PC-3 (cell line): ENCODE results near the gene C17orf67. TPM values are rescaled to one million over a fixed set of nuclear protein-coding genes. Genes with fewer than 3 reads are reported as not detected.

ENCODE experiments used
- ATAC-seq: fragments of 200-7000 bp; cut with Tn5 transposase; 2 replicates; pipeline ENCODE4 v1.9.1; 2020; ENCODE audit warnings: mild to moderate bottlenecking, moderate library complexity
- BruUV-seq: library from RNA; stranded (reverse); fragments of 400-500 nt; replicated peaks from 2 replicates; lab custom pipeline; 2021; lab: Mats Ljungman, UMichigan
- CTCF ChIA-PET: fragments of 300-600 bp; sonication (Branson Sonifier 250); formaldehyde crosslinking; loops from one replicate; lab custom pipeline; 2022; ENCODE audit warnings: antibody characterized with exemption; lab: Charles Lee
- POLR2A ChIA-PET: fragments of 300-600 bp; sonication (Branson Sonifier 250); formaldehyde crosslinking; loops from one replicate; lab custom pipeline; 2022; ENCODE audit warnings: antibody characterized with exemption; ENCODE audit not compliant: unreplicated experiment; lab: Charles Lee
- DNase-seq: peaks from one replicate; pipeline ENCODE4 v3.0.0-alpha.2; 2015
- H2AFZ ChIP-seq: fragments of 300-600 bp; sonication (generic); 2 replicates; pipeline ENCODE4 v1.6.0; 2016; ENCODE audit warnings: antibody characterized with exemption, low read length
- H3F3A ChIP-seq: fragments of 300-600 bp; sonication (generic); one replicate; pipeline ENCODE4 v1.6.0; 2017; ENCODE audit warnings: antibody characterized with exemption, low read length, control low read depth, mild to moderate bottlenecking; ENCODE audit not compliant: unreplicated experiment
- H3K27ac ChIP-seq: fragments of 300-600 bp; sonication (generic); 2 replicates; pipeline ENCODE4 v1.5.1; 2016; ENCODE audit warnings: mild to moderate bottlenecking, low read length
- H3K27me3 ChIP-seq: fragments of 300-600 bp; sonication (generic); 2 replicates; pipeline ENCODE4 v1.6.1; 2016; ENCODE audit warnings: low read length, mixed read lengths
- H3K36me3 ChIP-seq: fragments of 300-600 bp; sonication (generic); 2 replicates; pipeline ENCODE4 v1.6.1; 2016; ENCODE audit warnings: low read depth, mixed run types, low read length, mixed read lengths
- H3K4me1 ChIP-seq: fragments of 300-600 bp; sonication (generic); 2 replicates; pipeline ENCODE4 v1.5.1; 2016; ENCODE audit warnings: low read length; ENCODE audit not compliant: insufficient read depth
- H3K4me2 ChIP-seq: fragments of 300-600 bp; sonication (generic); 2 replicates; pipeline ENCODE4 v1.6.0; 2016; ENCODE audit warnings: low read length
- H3K4me3 ChIP-seq: fragments of 300-600 bp; sonication (generic); 2 replicates; pipeline ENCODE4 v1.5.1; 2016; ENCODE audit warnings: mild to moderate bottlenecking, low read length, mixed read lengths
- H3K79me2 ChIP-seq: fragments of 300-600 bp; sonication (generic); 2 replicates; pipeline ENCODE4 v1.6.1; 2017; ENCODE audit warnings: low read length, mixed read lengths
- H3K9ac ChIP-seq: fragments of 300-600 bp; sonication (generic); 2 replicates; pipeline ENCODE4 v1.6.0; 2016; ENCODE audit warnings: mild to moderate bottlenecking, low read length
- H3K9me2 ChIP-seq: fragments of 300-600 bp; sonication (generic); replicated peaks from 2 replicates; pipeline ENCODE4 v1.6.1; 2016; ENCODE audit warnings: mixed run types, low read length, mixed read lengths
- H3K9me3 ChIP-seq: fragments of 300-600 bp; sonication (generic); 2 replicates; pipeline ENCODE4 v1.6.1; 2016; ENCODE audit warnings: low read length, mixed read lengths
- H4K20me1 ChIP-seq: fragments of 300-600 bp; sonication (generic); 2 replicates; pipeline ENCODE4 v1.6.1; 2016; ENCODE audit warnings: low read length, mixed read lengths
- CTCF ChIP-seq: fragments of 300-600 bp; sonication (generic); conservative IDR thresholded peaks from 2 replicates; pipeline ENCODE4 v1.5.1; 2017; ENCODE audit warnings: antibody characterized with exemption, low read depth, mild to moderate bottlenecking, low read length
- EZH2 ChIP-seq: fragments of 300-600 bp; sonication (generic); IDR thresholded peaks from one replicate; pipeline ENCODE4 v1.6.1; 2017; ENCODE audit warnings: antibody characterized with exemption, mild to moderate bottlenecking, low read length; ENCODE audit not compliant: unreplicated experiment
- EZH2phosphoT487 ChIP-seq: fragments of 300-600 bp; sonication (generic); IDR thresholded peaks from 2 replicates; pipeline ENCODE4 v1.6.1; 2018; ENCODE audit warnings: mild to moderate bottlenecking, antibody characterized with exemption, low read length, borderline replicate concordance
- intact Hi-C: fragments of 100-400 bp; cut with micrococcal nuclease; formaldehyde crosslinking; loops from 2 replicates; pipeline ENCODE4 v1.9.0; 2023
- total RNA-seq: library from RNA; depleted of rRNA; stranded (reverse); fragments of >200 nt; gene quantifications from 2 replicates; pipeline ENCODE4 v1.2.3, GENCODE V29; 2014

C17orf67 gene
- total RNA-seq, 1 experiment from 2014 or later, result 4.4 TPM

- ChIA-PET POLR2A (interaction anchor here (0.6 kb wide), 1 partner anchor 964 kb away, joined by 3 read pairs; no protein-coding TSS in a partner anchor), CTCF (no interaction called here)
- DNase-seq, result no peak
- Histone ChIP-seq H3K79me2 (no peaks in the 10 kb centered on the region), H3K9me3 (no peaks in the 10 kb centered on the region), H4K20me1 (no peaks in the 10 kb centered on the region), H3K27me3 (no peaks in the 10 kb centered on the region), H3K36me3 (no peaks in the 10 kb centered on the region), H2AFZ (no peak overlapping the region), H3K27ac (no peak overlapping the region), H3K9ac (no peak overlapping the region), H3K4me2 (no peak overlapping the region), H3K4me1 (no peaks in the 10 kb centered on the region), H3K4me3 (no peak overlapping the region), H3F3A (no peaks in the 10 kb centered on the region), H3K9me2 (no peaks in the 10 kb centered on the region)
- no peak for ATAC-seq
- intact Hi-C loops, result no loop called here
- TF ChIP-seq CTCF (no peak), EZH2 (no peak), EZH2phosphoT487 (no peak)
- no TSS peak for BruUV-seq
Measured at GRCh38 chr17:56823848-56824247, 9.9 kb downstream of the C17orf67 start.

DNA sequence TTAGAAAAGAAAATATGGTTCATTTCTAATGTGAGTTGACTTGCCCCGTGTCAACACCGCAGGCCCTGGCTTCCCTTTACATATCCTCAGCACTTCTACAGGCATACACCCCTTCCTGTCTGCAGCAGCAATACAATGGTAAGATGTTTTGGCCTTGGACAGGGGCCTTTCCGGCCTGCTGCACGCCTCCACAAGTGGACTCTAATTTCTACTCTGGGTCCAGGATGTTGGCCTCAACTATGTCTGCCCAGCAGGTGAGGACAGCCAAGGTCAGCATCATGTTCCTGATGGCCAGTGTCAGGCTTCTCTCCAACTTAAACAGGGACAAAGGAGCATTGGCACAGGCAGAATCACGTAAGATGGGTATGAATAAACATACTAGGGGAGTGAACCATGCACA lies 11.0 kb downstream of the C17orf67 start:
- H3K4me2 ChIP-seq, result no peak overlapping the region
- H3K36me3 ChIP-seq, result no peaks in the 10 kb centered on the region
- POLR2A ChIA-PET, result no interaction called here
- H3K4me3 ChIP-seq, result no peak overlapping the region
- TF ChIP-seq CTCF (no peak), EZH2 (no peak), EZH2phosphoT487 (no peak)
- no peak overlapping the region for H2AFZ ChIP-seq
- no peak for DNase-seq
- no peak overlapping the region for H3K27ac ChIP-seq
- H3F3A ChIP-seq, result no peaks in the 10 kb centered on the region
- no peaks in the 10 kb centered on the region for H3K9me3 ChIP-seq
- CTCF ChIA-PET, result no interaction called here
- no TSS peak for BruUV-seq
- H3K9ac ChIP-seq, result no peak overlapping the region
- H3K27me3 ChIP-seq, result no peaks in the 10 kb centered on the region
- ATAC-seq, result no peak
- H3K79me2 ChIP-seq, result no peaks in the 10 kb centered on the region
- intact Hi-C loops, result no loop called here
- no peaks in the 10 kb centered on the region for H4K20me1 ChIP-seq
- H3K4me1 ChIP-seq, result no peaks in the 10 kb centered on the region
- H3K9me2 ChIP-seq, result no peaks in the 10 kb centered on the region

- DNase-seq, result no peak
- no peak overlapping the region for H3K9ac ChIP-seq
- H3K36me3 ChIP-seq, result no peaks in the 10 kb centered on the region
- ATAC-seq, result no peak
- H3K4me1 ChIP-seq, result no peaks in the 10 kb centered on the region
- no TSS peak for BruUV-seq
- H3F3A ChIP-seq, result no peaks in the 10 kb centered on the region
- intact Hi-C loops, result no loop called here
- no peak overlapping the region for H3K27ac ChIP-seq
- H3K4me2 ChIP-seq, result no peak overlapping the region
- H2AFZ ChIP-seq, result no peak overlapping the region
- no peaks in the 10 kb centered on the region for H3K9me3 ChIP-seq
- H3K79me2 ChIP-seq, result no peaks in the 10 kb centered on the region
- no peak for TF ChIP-seq EZH2phosphoT487
- no peak for TF ChIP-seq EZH2
- no peak for TF ChIP-seq CTCF
- no peaks in the 10 kb centered on the region for H3K27me3 ChIP-seq
- no peaks in the 10 kb centered on the region for H4K20me1 ChIP-seq
- H3K4me3 ChIP-seq, result no peak overlapping the region
- H3K9me2 ChIP-seq, result no peaks in the 10 kb centered on the region
- POLR2A ChIA-PET, result no interaction called here
- CTCF ChIA-PET, result no interaction called here
Measured at GRCh38 chr17:56821847-56822534, 11.7 kb downstream of the C17orf67 start.
